ENCODE results near the gene PARP11. TPM values are rescaled to one million over a fixed set of nuclear protein-coding genes. Genes with fewer than 3 reads are reported as not detected.

PARP11 gene
- total RNA-seq, 3 donors from 2014 or later (not counting 1 experiment from before 2014, with no cell fraction given): 18.8 to 27.3 (median 24.7) TPM

- Histone ChIP-seq H3K27me3 (ENCODE audit: control insufficient read depth, insufficient read depth, low read length) (no peaks in the 10 kb centered on the region), H3K4me3 (ENCODE audit: low read length) (no peak overlapping the region), H3K4me1 (ENCODE audit: control insufficient read depth, insufficient read depth, low read length) (no peaks in the 10 kb centered on the region), H3K36me3 (ENCODE audit: control insufficient read depth, insufficient read depth, low read length) (no peaks in the 10 kb centered on the region), H3K27ac (ENCODE audit: low read length) (no peak overlapping the region), H3K9me3 (ENCODE audit: control insufficient read depth, insufficient read depth, low read length) (no peaks in the 10 kb centered on the region)
- H3K4me3 Mint-ChIP-seq: no peak overlapping the region
- intact Hi-C loops (cut with micrococcal nuclease): loop anchor here (1.0 to 5.0 kb wide), 4 partner anchors 152 to 641 kb away; no protein-coding TSS in a partner anchor
- peaks cover 5 to 6% of the 10 kb centered on the region in 2 donors for H3K4me1 Mint-ChIP-seq
- peak in 2 of 3 donors; percentile 57 to 62 for ATAC-seq
- peak; percentile 78 for TF ChIP-seq CTCF (IDR thresholded peaks at IDR 0.05)
- no peaks in the 10 kb centered on the region for H3K36me3 Mint-ChIP-seq
- H3K9me3 Mint-ChIP-seq: no peaks in the 10 kb centered on the region
- peaks cover 6 to 13% of the 10 kb centered on the region in 2 donors for H3K27me3 Mint-ChIP-seq (ENCODE audit: low read depth in 2 of 2)
- peak in 1 of 2 donors; percentile 83 for DNase-seq
- WGBS (ENCODE audit: insufficient coverage): 48% methylated on average over 7 of the region's 8 CpGs
- no peak overlapping the region for H3K27ac Mint-ChIP-seq
These were observed 12.3 kb upstream of the PARP11 start for GRCh38 chr12:3885277-3886094.

- no peak for TF ChIP-seq CTCF (IDR thresholded peaks at IDR 0.05)
- no peaks in the 10 kb centered on the region for H3K9me3 Mint-ChIP-seq
- H3K4me3 Mint-ChIP-seq: no peak overlapping the region
- H3K27ac ChIP-seq (ENCODE audit: low read length): no peak overlapping the region
- H3K9me3 ChIP-seq (ENCODE audit: control insufficient read depth, insufficient read depth, low read length): no peaks in the 10 kb centered on the region
- no peaks in the 10 kb centered on the region for H3K27me3 ChIP-seq (ENCODE audit: control insufficient read depth, insufficient read depth, low read length)
- no peaks in the 10 kb centered on the region for H3K4me1 ChIP-seq (ENCODE audit: control insufficient read depth, insufficient read depth, low read length)
- no peak for DNase-seq
- WGBS (ENCODE audit: insufficient coverage): 91% methylated on average over 4 of the region's 6 CpGs
- peaks cover 10 to 16% of the 10 kb centered on the region in 2 donors for H3K27me3 Mint-ChIP-seq (ENCODE audit: low read depth in 2 of 2)
- H3K27ac Mint-ChIP-seq: no peak overlapping the region
- no peak for ATAC-seq
- no peaks in the 10 kb centered on the region for H3K36me3 ChIP-seq (ENCODE audit: control insufficient read depth, insufficient read depth, low read length)
- peaks cover 5 to 6% of the 10 kb centered on the region in 2 donors for H3K4me1 Mint-ChIP-seq
- no peak overlapping the region for H3K4me3 ChIP-seq (ENCODE audit: low read length)
- intact Hi-C loops (cut with micrococcal nuclease): loop anchor here (1.0 to 5.0 kb wide), 5 partner anchors 153 to 642 kb away; no protein-coding TSS in a partner anchor
- no peaks in the 10 kb centered on the region for H3K36me3 Mint-ChIP-seq
These were observed 11.5 kb upstream of the PARP11 start for GRCh38 chr12:3884671-3885070.

GRCh38 chr12:3882896-3883564, 9.8 kb upstream of the PARP11 start:
- Mint-ChIP-seq H3K4me1 (peaks cover 5 to 6% of the 10 kb centered on the region in 2 donors), H3K27ac (no peak overlapping the region), H3K4me3 (no peak overlapping the region), H3K9me3 (no peaks in the 10 kb centered on the region), H3K36me3 (no peaks in the 10 kb centered on the region), H3K27me3 (ENCODE audit: low read depth in 2 of 2) (peaks cover 18 to 19% of the 10 kb centered on the region in 2 donors)
- H3K4me1 ChIP-seq (ENCODE audit: control insufficient read depth, insufficient read depth, low read length): no peaks in the 10 kb centered on the region
- H3K27ac ChIP-seq (ENCODE audit: low read length): no peak overlapping the region
- H3K27me3 ChIP-seq (ENCODE audit: control insufficient read depth, insufficient read depth, low read length): no peaks in the 10 kb centered on the region
- H3K36me3 ChIP-seq (ENCODE audit: control insufficient read depth, insufficient read depth, low read length): no peaks in the 10 kb centered on the region
- DNase-seq (peak in 1 of 2 donors; percentile 50), ATAC-seq (peak; percentile 55 to 83 (median 70))
- intact Hi-C loops (cut with micrococcal nuclease): loop anchor here (5.0 kb wide), 1 partner anchor 224 kb away; no protein-coding TSS in a partner anchor
- 38% methylated on average over 7 of the region's 7 CpGs for WGBS (ENCODE audit: insufficient coverage)
- no peak overlapping the region for H3K4me3 ChIP-seq (ENCODE audit: low read length)
- H3K9me3 ChIP-seq (ENCODE audit: control insufficient read depth, insufficient read depth, low read length): no peaks in the 10 kb centered on the region
- no peak for TF ChIP-seq CTCF (IDR thresholded peaks at IDR 0.05)
